HG03571 (cell line): ENCODE measurements around the gene PIK3CD.

Source experiments
- ATAC-seq: cut with Tn5 transposase; IDR thresholded peaks from one replicate; pipeline ENCODE4 v1.9.1; 2021; ENCODE audit not compliant: unreplicated experiment

Gene PIK3CD

DNA sequence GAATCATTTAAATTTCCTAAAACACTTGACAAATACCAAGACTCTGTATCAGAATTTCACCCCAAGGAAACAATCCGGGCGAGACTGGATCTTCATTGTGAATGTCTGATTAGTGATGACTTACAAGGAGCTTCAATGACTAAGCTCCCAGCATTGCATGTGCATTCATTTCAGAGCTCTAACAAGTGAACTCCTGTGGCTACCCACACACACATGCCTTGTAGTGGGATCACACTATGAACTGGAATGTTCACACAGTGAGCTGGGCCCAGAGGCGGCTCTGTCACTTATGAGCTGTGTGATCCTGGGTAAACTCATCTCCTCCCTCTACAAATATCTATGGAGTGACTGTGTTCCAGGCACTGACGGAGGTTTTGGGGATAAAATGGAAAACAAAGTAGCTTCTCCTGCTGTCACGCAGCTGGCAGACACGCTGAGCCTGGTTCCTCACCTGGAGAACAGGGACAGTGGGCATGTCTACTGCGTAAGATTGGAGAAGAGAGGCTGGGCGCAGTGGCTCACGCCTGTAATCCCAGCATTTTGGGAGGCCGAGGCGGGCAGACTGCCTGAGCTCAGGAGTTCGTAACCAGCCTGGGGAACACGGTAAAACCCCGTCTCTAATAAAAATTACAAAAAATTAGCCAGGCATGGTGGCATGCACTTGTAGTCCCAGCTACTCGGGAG is 115.4 kb downstream of the PIK3CD start:
- no peak for ATAC-seq

DNA sequence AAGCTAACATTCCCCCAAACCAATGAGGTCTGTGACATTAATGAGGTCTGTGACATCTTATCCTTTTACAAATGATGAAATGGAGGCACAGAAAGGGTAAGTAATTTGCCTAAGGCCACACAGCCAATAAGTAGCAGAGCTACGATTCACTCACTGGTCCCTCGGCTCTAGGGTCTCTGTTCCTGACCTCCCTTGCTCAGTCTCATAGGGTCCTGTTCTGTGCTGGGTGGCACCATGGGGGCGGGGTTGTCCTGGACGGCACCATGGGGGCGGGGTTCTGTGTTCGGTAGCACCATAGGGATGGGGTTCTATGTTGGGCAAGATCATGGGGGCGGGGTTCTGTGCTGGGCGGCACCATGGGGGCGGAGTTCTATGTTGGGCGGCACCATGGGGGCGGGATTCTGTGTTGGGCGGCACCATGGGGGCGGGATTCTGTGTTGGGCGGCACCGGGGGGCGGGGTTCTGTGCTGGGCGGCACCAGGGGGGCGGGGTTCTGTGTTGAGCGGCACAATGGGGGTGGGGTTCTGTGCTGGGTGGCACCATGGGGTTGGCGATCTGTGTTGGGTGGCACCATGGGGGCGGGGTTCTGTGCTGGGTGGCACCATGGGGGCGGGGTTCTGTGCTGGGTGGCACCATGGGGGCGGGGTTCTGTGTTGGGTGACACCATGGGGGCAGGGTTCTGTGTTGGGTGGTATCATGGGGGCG is 116.6 kb downstream of the PIK3CD start:
- ATAC-seq: no peak

DNA sequence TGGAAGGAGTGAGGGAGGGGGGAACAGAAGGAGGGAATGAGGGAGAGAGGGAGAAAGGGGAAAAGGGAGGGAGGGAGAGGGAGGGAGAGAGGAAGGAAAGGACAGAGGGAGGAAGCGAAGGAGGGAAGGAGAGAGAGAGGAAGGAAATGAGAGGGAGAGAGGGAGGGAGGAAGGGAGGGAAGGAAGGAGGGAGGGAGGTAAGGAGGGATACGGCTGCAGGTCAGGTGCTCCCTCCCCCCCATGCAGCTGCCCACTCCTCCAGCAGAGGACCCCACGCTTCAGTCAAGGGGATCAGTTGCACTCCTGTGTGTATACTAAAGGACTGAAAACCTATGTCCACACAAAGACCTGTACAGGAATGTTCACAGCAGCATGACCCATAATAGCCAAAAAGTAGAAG is 117.5 kb downstream of the PIK3CD start:
- no peak for ATAC-seq

DNA sequence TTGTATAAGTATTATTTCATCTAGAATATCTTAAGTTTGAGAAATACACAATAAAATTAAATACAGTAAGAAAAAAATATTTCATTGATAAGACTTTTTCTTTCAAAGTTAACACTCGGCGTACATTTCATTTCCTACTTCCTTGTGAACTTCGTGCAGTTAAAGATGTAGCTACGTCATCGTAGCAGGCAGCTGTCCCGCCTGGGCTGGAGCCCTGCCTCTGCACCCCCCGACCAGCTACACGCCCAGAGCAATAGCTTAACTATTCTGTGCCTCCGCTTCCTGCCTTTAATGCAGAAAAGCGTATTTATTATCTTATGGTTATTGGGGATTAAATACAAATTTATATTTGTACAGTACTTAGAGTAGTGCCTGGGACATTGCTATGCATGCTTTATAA is 118.8 kb downstream of the PIK3CD start:
- ATAC-seq: no peak

DNA sequence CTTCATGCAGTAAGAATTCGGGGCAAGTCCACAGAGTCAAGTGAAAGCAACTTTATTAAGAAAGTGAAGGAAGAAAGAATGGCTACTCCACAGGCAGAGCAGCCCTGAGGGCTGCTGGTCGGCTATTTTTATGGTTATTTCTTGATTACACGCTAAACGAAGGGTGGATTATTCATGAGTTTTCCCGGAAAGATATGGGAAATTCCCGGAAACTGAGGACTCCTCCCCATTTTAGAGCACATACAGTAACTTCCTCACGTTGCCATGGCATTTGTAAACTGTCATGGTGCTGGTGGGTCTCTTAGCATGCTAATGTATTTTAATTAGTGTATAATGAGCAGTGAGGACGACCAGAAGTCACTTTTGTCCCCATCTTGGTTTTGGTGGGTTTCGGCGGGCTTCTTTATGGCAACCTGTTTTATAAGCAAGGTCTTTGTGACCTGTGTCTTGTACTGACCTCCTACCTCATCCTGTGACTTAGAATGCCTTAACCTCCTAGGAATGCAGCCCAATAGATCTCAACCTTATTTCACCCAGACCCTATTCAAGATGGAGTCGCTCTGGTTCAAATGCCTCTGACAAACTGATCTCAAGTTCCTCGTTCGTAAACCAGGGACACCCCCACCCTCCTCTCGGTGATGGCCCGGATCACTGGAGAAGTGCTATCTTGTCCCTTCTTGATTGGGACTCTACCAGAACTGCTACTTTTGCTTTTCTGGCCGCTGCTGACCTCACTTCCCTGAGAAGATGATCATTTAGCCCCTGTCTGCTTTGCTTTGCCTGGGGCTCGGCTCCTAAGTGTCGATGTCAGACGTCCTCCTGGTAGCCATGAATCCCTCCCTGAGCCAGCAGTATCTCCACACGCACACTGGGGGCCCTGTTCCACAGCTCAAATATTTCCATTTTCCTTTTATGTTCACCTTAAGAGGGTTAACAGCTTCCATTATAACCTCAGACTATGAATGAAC is 123.5 kb downstream of the PIK3CD start:
- ATAC-seq: no peak

DNA sequence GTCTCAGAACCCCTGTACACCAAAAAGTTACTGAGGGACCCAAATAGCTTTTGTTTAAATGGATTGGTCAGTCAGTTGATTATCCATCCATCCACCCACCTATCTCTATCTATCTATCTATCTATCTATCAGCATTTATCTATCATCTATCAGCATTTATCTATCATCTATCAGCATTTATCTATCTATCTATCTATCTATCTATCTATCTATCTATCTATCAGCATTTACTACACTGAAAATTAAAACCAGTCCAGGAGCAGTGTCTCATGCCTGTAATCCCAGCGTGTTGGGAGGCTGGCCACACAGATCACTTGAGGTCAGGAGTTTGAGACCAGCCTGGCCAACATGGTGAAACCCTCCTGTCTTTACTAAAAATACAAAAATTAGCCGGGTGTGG is 125.2 kb downstream of the PIK3CD start:
- ATAC-seq: no peak
